ENCODE measurements around the gene DCTN2. TPM values are rescaled to one million over a fixed set of nuclear protein-coding genes. Genes with fewer than 3 reads are reported as not detected.
"Not testable (repeated sequence)": the region's sequence is repeated elsewhere in the genome, so short reads cannot be mapped to it uniquely, and the experiment has no call there.

DCTN2 gene
- total RNA-seq, 1 donor from 2014 or later = 103 TPM

- Mint-ChIP-seq H3K4me1 (no peaks in the 10 kb centered on the region), H3K36me3 (peaks cover 52% of the 10 kb centered on the region), H3K9me3 (peaks cover 4% of the 10 kb centered on the region), H3K27me3 (ENCODE audit: low read depth) (no peaks in the 10 kb centered on the region), H3K4me3 (no peak overlapping the region), H3K27ac (no peak overlapping the region)
- TF ChIP-seq CTCF (IDR thresholded peaks at IDR 0.05; ENCODE audit: unreplicated experiment) = no peak
- DNase-seq (ENCODE audit: low spot score in 2 of 2, unreplicated experiment in 2 of 2) = no peak
These were observed 48.4 kb downstream of the DCTN2 start for GRCh38 chr12:57498571-57498970.

GRCh38 chr12:57498132-57498502 is 48.9 kb downstream of the DCTN2 start:
- no peaks in the 10 kb centered on the region for H3K4me1 Mint-ChIP-seq
- H3K4me3 Mint-ChIP-seq = no peak overlapping the region
- peaks cover 51% of the 10 kb centered on the region for H3K36me3 Mint-ChIP-seq
- no peaks in the 10 kb centered on the region for H3K27me3 Mint-ChIP-seq (ENCODE audit: low read depth)
- TF ChIP-seq CTCF (IDR thresholded peaks at IDR 0.05; ENCODE audit: unreplicated experiment) = no peak
- DNase-seq (ENCODE audit: low spot score in 2 of 2, unreplicated experiment in 2 of 2) = no peak
- no peak overlapping the region for H3K27ac Mint-ChIP-seq
- peaks cover 4% of the 10 kb centered on the region for H3K9me3 Mint-ChIP-seq

- Mint-ChIP-seq H3K9me3 (peaks cover 4% of the 10 kb centered on the region), H3K4me1 (no peaks in the 10 kb centered on the region), H3K36me3 (peaks cover 53% of the 10 kb centered on the region), H3K27me3 (ENCODE audit: low read depth) (no peaks in the 10 kb centered on the region), H3K27ac (no peak overlapping the region), H3K4me3 (no peak overlapping the region)
- TF ChIP-seq CTCF (IDR thresholded peaks at IDR 0.05; ENCODE audit: unreplicated experiment) = no peak
- DNase-seq (ENCODE audit: low spot score in 2 of 2, unreplicated experiment in 2 of 2) = no peak
These were observed 49.5 kb downstream of the DCTN2 start for GRCh38 chr12:57497223-57498131.

- H3K4me3 Mint-ChIP-seq = no peak overlapping the region
- no peak for TF ChIP-seq CTCF (IDR thresholded peaks at IDR 0.05; ENCODE audit: unreplicated experiment)
- H3K27me3 Mint-ChIP-seq (ENCODE audit: low read depth) = no peaks in the 10 kb centered on the region
- no peaks in the 10 kb centered on the region for H3K4me1 Mint-ChIP-seq
- H3K9me3 Mint-ChIP-seq = peaks cover 4% of the 10 kb centered on the region
- no peak overlapping the region for H3K27ac Mint-ChIP-seq
- peaks cover 48% of the 10 kb centered on the region for H3K36me3 Mint-ChIP-seq
- DNase-seq (ENCODE audit: low spot score in 2 of 2, unreplicated experiment in 2 of 2) = no peak
These were observed 50.2 kb downstream of the DCTN2 start for GRCh38 chr12:57496822-57497221.

GRCh38 chr12:57495051-57495701 is 51.8 kb downstream of the DCTN2 start:
- DNase-seq (ENCODE audit: low spot score in 2 of 2, unreplicated experiment in 2 of 2); H3K4me3 Mint-ChIP-seq; H3K4me1 Mint-ChIP-seq; H3K27me3 Mint-ChIP-seq (ENCODE audit: low read depth); H3K9me3 Mint-ChIP-seq; H3K27ac Mint-ChIP-seq: not testable (repeated sequence)
- peaks cover 42% of the 10 kb centered on the region for H3K36me3 Mint-ChIP-seq

Data from mesothelial cell of epicardium (in vitro differentiated cells).